Gastrocnemius medialis (tissue), 4 donors: ENCODE data around the gene PGC.

Experiments used
- POLR2A ChIP-seq, 2 donors: fragments of 450-650 bp; IDR thresholded peaks; one replicate each; pipeline ENCODE4 v1.6.1; 2017; ENCODE audit warnings: antibody characterized with exemption in 2 of 2, mild to moderate bottlenecking in 2 of 2, moderate library complexity in 2 of 2
- TF ChIP-seq, protein P1 (sequence below), 5 experiments: fragments of 450-650 bp in 3 of 5; fragments of 200-600 bp in 2 of 5; sonication (generic) in 2 of 5; IDR thresholded peaks in 4 of 5; conservative IDR thresholded peaks in 1 of 5; 1 replicate in 4 of 5; 2 replicates in 1 of 5; pipeline ENCODE4 v1.5.1; 2016 to 2019; ENCODE audit warnings: antibody characterized with exemption in 5 of 5, mild to moderate bottlenecking in 3 of 5, moderate library complexity in 3 of 5

DNA sequence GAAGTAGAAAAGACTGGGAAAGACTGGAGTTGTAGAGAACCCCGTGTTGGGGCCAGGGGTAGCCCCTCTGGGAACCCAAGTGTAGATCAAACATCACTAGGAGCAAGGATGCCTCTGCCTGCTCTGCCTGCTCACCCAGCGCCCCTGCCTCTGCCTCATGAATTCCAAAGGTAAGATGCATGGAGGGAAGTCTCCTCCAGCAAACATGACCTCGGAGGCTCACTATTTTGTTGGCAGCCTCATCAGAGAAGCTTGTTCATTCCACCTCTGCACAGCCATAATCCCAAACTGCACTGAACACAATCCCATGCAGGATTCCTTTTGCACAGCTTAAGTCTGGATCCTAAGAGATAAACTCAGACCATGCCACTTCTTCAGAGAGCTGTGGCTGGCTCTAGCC, 27.6 kb upstream of the PGC start:
- no peak for TF ChIP-seq POLR2A (IDR thresholded peaks at IDR 0.05)
- TF ChIP-seq, protein P1, sequence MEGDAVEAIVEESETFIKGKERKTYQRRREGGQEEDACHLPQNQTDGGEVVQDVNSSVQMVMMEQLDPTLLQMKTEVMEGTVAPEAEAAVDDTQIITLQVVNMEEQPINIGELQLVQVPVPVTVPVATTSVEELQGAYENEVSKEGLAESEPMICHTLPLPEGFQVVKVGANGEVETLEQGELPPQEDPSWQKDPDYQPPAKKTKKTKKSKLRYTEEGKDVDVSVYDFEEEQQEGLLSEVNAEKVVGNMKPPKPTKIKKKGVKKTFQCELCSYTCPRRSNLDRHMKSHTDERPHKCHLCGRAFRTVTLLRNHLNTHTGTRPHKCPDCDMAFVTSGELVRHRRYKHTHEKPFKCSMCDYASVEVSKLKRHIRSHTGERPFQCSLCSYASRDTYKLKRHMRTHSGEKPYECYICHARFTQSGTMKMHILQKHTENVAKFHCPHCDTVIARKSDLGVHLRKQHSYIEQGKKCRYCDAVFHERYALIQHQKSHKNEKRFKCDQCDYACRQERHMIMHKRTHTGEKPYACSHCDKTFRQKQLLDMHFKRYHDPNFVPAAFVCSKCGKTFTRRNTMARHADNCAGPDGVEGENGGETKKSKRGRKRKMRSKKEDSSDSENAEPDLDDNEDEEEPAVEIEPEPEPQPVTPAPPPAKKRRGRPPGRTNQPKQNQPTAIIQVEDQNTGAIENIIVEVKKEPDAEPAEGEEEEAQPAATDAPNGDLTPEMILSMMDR (IDR thresholded peaks at IDR 0.05 in 4 of 5, conservative IDR thresholded peaks at IDR 0.05 in 1 of 5): no peak
